ENCODE measurements around the gene PSMB2.
"Not testable (repeated sequence)": the region's sequence is repeated elsewhere in the genome, so short reads cannot be mapped to it uniquely, and the experiment has no call there.

The PSMB2 gene

DNA sequence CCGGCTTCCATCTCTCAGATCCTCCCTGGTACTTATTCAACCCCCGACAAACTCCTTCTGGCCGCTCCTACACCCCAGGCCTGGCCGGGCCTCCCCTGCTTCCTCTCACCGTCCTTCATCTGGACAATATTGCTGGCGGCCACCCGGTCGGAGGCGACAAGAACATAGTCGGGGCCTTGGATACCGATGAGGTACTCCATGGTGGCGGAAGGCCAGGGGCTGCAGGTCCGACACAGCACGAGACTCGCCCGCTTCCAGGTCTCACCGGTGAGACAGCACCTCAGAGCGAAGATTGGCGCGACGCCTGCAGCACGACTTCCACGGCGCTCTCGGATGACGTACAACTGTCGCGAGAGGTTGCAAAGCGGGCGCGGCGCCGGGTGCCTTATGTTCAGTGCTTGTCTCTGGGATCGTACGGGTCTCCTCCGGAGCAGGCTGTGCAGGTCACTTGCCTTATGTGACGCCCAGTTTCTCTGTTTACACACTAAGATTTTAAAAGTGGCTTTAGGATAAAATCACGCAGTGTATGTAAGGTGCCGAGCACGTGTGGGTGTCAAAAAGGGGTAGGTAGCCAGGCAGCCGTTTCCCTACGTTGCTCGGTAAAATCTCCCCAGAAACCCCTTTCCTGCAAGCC is at the start of gene PSMB2:
TSS of gene PSMB2 (minus strand) at position 294 of the 634 bp plus-strand sequence. CDS start at position 200, 94 bp downstream.
- H3K4me1 ChIP-seq (ENCODE audit: control insufficient read depth, insufficient read depth, low read length, unreplicated experiment): peaks cover 19% of the 10 kb centered on the region
- peak within 1 kb of the TSS; percentile 99 for H3K4me3 ChIP-seq (ENCODE audit: low read depth, low read length)
- H3K79me2 ChIP-seq (ENCODE audit: control insufficient read depth, insufficient read depth, low read length, unreplicated experiment): peaks cover 50% of the 10 kb centered on the region
- peak within 1 kb of the TSS; percentile 86 for H3K27ac ChIP-seq (ENCODE audit: low read depth, low read length)
- peaks cover 4% of the 10 kb centered on the region; the same call in 1 of the 2 replicates for H3K36me3 ChIP-seq (ENCODE audit: insufficient read depth, low read length)
- peak within 1 kb of the TSS; percentile 99 for H2AFZ ChIP-seq (ENCODE audit: low read length, unreplicated experiment)
- peaks cover 19% of the 10 kb centered on the region for H3K27me3 ChIP-seq (ENCODE audit: insufficient read depth, low read length)

DNA sequence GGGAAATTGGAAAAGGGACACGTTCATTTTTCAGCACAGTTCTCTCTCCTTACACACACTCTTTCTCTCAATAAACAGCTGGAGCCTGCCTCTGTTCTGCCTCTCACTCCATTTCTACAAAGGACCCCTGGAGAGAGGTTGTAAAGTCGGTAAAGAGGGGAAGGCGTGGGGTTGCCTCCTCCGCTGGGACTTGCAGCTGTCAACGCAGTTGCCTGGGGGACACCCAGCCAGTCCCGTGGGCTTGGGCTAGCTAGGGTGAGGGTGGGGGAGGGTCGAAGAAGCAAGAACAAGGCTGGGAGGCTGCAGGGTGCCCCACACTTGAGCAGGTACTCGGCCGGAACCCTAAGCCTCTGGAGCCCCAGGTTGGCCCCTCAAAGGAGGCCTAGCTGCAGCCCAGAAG is 49.8 kb upstream of the PSMB2 start:
- H3K36me3 ChIP-seq (ENCODE audit: insufficient read depth, low read length): no peaks in the 10 kb centered on the region
- no peak overlapping the region for H3K27ac ChIP-seq (ENCODE audit: low read depth, low read length)
- H3K79me2 ChIP-seq (ENCODE audit: control insufficient read depth, insufficient read depth, low read length, unreplicated experiment): no peaks in the 10 kb centered on the region
- H3K4me3 ChIP-seq (ENCODE audit: low read depth, low read length): no peak overlapping the region
- peaks cover 51% of the 10 kb centered on the region for H3K27me3 ChIP-seq (ENCODE audit: insufficient read depth, low read length)
- H2AFZ ChIP-seq (ENCODE audit: low read length, unreplicated experiment): no peak overlapping the region
- H3K4me1 ChIP-seq (ENCODE audit: control insufficient read depth, insufficient read depth, low read length, unreplicated experiment): no peaks in the 10 kb centered on the region

DNA sequence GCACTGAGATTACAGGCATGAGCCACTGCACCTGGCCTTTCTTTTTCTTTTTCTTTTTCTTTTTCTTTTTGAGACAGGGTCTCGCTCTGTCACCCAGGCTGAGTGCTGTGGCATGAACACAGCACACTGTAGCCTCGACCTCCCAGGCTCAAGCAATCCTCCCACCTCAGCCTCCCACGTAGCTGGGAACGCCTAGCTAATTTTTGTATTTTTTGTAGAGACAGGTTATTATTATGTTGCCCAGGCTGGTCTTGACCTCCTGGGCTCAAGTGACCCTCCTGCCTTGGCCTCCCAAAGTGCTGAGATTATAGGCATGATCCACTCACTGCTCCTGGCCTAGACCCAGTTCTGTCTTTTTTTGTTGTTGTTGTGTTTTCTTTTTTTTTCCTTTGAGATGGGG is 48.8 kb upstream of the PSMB2 start:
- H3K27ac ChIP-seq (ENCODE audit: low read depth, low read length): not testable (repeated sequence)

DNA sequence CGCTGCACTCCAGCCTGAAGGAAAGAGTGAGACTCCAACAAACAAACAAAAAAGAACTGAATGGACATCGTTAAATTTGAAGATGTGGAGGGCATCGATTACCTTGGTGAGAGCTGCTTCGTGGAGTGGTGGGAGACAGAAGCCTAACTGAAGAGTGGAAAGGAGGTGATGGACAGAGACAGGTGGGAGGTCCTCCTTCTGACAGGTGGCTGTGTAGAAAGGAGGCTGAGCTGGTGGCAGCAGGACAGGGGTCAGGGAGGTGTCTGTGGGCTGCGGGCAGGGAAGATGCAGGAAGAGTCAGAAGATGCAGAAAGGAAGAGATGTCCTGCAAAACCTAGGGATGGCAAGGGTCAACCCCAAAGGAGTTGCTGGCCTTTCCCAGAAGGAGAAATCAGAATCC is 46.8 kb upstream of the PSMB2 start:
- Histone ChIP-seq H3K36me3 (ENCODE audit: insufficient read depth, low read length) (no peaks in the 10 kb centered on the region), H3K4me1 (ENCODE audit: control insufficient read depth, insufficient read depth, low read length, unreplicated experiment) (no peaks in the 10 kb centered on the region), H3K79me2 (ENCODE audit: control insufficient read depth, insufficient read depth, low read length, unreplicated experiment) (no peaks in the 10 kb centered on the region), H3K4me3 (ENCODE audit: low read depth, low read length) (no peak overlapping the region), H2AFZ (ENCODE audit: low read length, unreplicated experiment) (no peak overlapping the region), H3K27me3 (ENCODE audit: insufficient read depth, low read length) (peaks cover 63% of the 10 kb centered on the region), H3K27ac (ENCODE audit: low read depth, low read length) (no peak overlapping the region)

More for the DNA sequence above, 48.8 kb upstream of the PSMB2 start:
- peaks cover 50% of the 10 kb centered on the region for H3K27me3 ChIP-seq (ENCODE audit: insufficient read depth, low read length)
- not testable (repeated sequence) for H3K36me3 ChIP-seq (ENCODE audit: insufficient read depth, low read length); H2AFZ ChIP-seq (ENCODE audit: low read length, unreplicated experiment); H3K4me3 ChIP-seq (ENCODE audit: low read depth, low read length); H3K4me1 ChIP-seq (ENCODE audit: control insufficient read depth, insufficient read depth, low read length, unreplicated experiment); H3K79me2 ChIP-seq (ENCODE audit: control insufficient read depth, insufficient read depth, low read length, unreplicated experiment)

DNA sequence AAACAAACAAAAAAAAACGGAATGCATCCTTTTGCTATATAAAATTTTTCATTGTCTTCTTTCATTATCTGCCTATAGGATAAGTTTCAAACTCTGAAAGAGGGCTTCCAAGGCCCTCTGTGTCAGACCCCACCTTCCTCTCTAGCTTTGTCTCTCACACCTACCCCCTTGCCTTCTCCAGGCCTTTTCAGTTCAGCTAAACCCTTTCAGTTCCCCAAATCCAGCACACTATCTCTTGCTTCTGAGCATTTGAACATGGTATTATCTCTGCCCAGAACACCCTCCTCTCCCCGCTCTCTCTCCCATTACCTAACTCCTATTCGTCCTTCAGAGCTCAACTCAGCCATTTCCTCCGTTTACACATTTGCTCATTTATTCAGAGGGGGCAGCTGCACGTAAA is 41.7 kb upstream of the PSMB2 start:
- Histone ChIP-seq H3K4me1 (ENCODE audit: control insufficient read depth, insufficient read depth, low read length, unreplicated experiment) (no peaks in the 10 kb centered on the region), H3K79me2 (ENCODE audit: control insufficient read depth, insufficient read depth, low read length, unreplicated experiment) (no peaks in the 10 kb centered on the region), H3K36me3 (ENCODE audit: insufficient read depth, low read length) (no peaks in the 10 kb centered on the region), H3K27ac (ENCODE audit: low read depth, low read length) (no peak overlapping the region), H3K27me3 (ENCODE audit: insufficient read depth, low read length) (peaks cover 55% of the 10 kb centered on the region), H3K4me3 (ENCODE audit: low read depth, low read length) (no peak overlapping the region), H2AFZ (ENCODE audit: low read length, unreplicated experiment) (no peak overlapping the region)

DNA sequence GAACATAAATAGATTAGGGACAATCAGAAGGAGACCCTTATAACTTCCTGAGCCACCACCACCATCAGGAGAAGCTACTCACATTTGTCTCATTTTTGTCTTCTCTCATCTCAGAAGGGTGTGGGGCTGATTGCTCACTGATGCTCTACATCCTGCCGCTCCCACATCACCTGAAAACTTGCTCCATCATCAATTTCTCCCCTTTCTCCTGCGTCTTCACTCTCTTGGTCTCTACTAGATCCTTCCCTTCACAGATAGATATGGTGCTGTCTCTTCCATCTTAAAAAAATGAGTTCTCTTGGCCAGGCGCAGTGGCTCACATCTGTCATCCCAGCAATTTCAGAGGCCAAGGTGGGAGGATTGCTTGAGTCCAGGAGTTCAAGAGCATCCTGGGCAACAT is 38.9 kb upstream of the PSMB2 start:
- Histone ChIP-seq H3K4me1 (ENCODE audit: control insufficient read depth, insufficient read depth, low read length, unreplicated experiment) (no peaks in the 10 kb centered on the region), H3K79me2 (ENCODE audit: control insufficient read depth, insufficient read depth, low read length, unreplicated experiment) (no peaks in the 10 kb centered on the region), H2AFZ (ENCODE audit: low read length, unreplicated experiment) (no peak overlapping the region)

DNA sequence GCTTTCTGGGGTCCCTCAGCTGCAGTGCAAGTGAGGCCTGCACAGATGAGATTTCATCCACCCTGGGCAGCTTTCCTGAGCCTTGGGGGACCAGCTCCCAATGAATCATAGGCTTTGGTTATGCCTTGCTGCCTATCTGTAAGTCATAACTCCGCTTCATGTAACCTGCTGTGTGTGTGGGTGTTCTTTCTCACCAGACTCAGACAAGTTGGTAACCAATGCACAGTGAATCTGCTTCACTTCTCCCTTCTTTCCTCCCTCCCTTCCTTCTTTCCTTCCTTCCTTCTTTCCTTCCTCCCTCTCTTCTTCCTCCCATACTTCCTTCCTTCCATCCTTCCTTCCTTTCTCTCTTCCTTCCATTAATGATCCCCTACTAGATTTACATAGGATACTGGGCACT is 34.4 kb upstream of the PSMB2 start:
- H3K27ac ChIP-seq (ENCODE audit: low read depth, low read length): no peak overlapping the region
- peaks cover 31% of the 10 kb centered on the region for H3K27me3 ChIP-seq (ENCODE audit: insufficient read depth, low read length)
- no peaks in the 10 kb centered on the region for H3K79me2 ChIP-seq (ENCODE audit: control insufficient read depth, insufficient read depth, low read length, unreplicated experiment)
- H2AFZ ChIP-seq (ENCODE audit: low read length, unreplicated experiment): no peak overlapping the region
- H3K4me3 ChIP-seq (ENCODE audit: low read depth, low read length): no peak overlapping the region
- H3K36me3 ChIP-seq (ENCODE audit: insufficient read depth, low read length): no peaks in the 10 kb centered on the region
- H3K4me1 ChIP-seq (ENCODE audit: control insufficient read depth, insufficient read depth, low read length, unreplicated experiment): no peaks in the 10 kb centered on the region

More for the DNA sequence above, 38.9 kb upstream of the PSMB2 start:
- peaks cover 49% of the 10 kb centered on the region for H3K27me3 ChIP-seq (ENCODE audit: insufficient read depth, low read length)
- no peaks in the 10 kb centered on the region for H3K36me3 ChIP-seq (ENCODE audit: insufficient read depth, low read length)
- H3K4me3 ChIP-seq (ENCODE audit: low read depth, low read length): no peak overlapping the region
- H3K27ac ChIP-seq (ENCODE audit: low read depth, low read length): no peak overlapping the region

DNA sequence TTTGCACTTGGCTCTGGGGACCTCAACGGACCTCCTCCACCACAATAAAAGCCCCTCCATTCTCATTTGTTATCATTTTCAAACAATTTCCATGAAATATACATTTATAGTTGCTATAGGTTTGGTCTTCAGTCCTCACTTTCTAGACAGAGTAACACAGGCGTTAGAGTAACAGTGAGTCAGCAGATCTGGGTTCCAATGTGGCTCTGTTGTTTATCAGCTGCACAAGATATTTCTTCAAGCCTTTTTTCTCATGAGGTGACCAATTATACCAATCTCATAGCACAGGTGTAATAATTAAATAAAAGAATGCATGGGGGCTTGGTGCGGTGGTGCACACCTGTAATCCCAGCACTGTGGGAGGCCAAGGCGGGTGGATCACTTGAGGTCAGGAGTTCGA is 32.8 kb upstream of the PSMB2 start:
- Histone ChIP-seq H3K27ac (ENCODE audit: low read depth, low read length) (no peak overlapping the region), H3K79me2 (ENCODE audit: control insufficient read depth, insufficient read depth, low read length, unreplicated experiment) (no peaks in the 10 kb centered on the region), H3K4me3 (ENCODE audit: low read depth, low read length) (no peak overlapping the region), H3K36me3 (ENCODE audit: insufficient read depth, low read length) (no peaks in the 10 kb centered on the region), H3K4me1 (ENCODE audit: control insufficient read depth, insufficient read depth, low read length, unreplicated experiment) (no peaks in the 10 kb centered on the region), H3K27me3 (ENCODE audit: insufficient read depth, low read length) (peaks cover 27% of the 10 kb centered on the region), H2AFZ (ENCODE audit: low read length, unreplicated experiment) (no peak overlapping the region)

DNA sequence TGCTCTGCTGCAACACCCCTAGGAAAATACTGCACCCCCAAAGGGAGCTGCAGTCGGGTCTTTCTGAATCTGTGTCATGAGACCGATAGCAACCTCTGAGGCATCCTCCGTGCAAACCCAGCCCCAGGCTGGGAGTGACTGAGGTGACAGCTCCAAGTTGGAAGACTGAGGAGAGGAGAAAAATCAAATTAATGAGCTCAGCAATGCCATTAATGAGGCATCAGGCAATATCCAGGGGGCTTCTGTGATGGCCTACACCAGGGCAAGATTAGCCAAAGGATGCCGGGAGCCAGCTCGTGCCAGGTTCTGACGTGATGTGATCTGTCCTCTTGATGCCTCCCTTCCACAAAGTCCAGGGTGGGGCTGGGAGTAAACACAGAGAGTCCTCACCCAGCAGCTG is 30.8 kb upstream of the PSMB2 start:
- peaks cover 31% of the 10 kb centered on the region for H3K27me3 ChIP-seq (ENCODE audit: insufficient read depth, low read length)
- H3K4me3 ChIP-seq (ENCODE audit: low read depth, low read length): no peak overlapping the region
- no peaks in the 10 kb centered on the region for H3K79me2 ChIP-seq (ENCODE audit: control insufficient read depth, insufficient read depth, low read length, unreplicated experiment)
- H3K27ac ChIP-seq (ENCODE audit: low read depth, low read length): no peak overlapping the region
- H3K36me3 ChIP-seq (ENCODE audit: insufficient read depth, low read length): no peaks in the 10 kb centered on the region
- H2AFZ ChIP-seq (ENCODE audit: low read length, unreplicated experiment): no peak overlapping the region
- no peaks in the 10 kb centered on the region for H3K4me1 ChIP-seq (ENCODE audit: control insufficient read depth, insufficient read depth, low read length, unreplicated experiment)

DNA sequence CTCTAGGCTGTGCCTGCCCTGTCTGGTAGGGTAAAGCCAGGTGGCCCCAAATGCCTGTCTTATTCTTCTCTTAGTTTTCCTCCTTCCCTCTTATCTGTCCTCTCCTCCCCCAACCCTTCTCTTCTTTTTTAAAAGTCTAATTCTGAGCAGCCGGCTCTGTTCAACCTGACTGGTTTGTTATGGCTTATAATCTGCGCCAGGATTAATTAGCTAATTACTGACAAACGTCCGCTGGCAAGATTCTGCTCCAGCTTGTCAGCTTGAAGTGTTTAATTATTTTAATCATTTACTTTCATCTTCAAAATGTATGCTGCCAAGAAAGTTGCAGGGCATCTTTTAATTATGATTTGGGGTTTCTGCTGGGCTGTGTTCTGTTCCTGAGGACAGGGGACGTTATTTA is 27.2 kb upstream of the PSMB2 start:
- H3K4me1 ChIP-seq (ENCODE audit: control insufficient read depth, insufficient read depth, low read length, unreplicated experiment): no peaks in the 10 kb centered on the region

DNA sequence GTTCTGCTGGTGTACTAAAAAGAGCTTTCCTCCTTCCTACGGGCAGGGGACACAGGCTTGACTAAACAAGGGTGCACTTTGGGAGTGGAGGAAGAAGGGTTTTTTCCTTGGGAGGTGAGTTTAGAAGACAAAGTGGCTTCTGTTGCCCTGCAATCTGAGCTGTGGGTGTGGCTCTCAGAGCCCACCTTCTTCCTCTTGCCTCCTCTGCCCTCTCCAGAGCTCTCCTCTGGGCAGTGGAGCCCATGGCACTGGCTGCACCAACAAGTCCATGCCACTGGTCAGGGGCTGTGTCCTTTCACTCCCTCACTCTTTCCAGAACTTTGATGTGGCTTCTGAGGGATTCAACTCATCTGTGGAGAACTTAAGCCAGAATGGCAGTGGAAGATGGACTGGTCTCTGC is 25.6 kb upstream of the PSMB2 start:
- H3K79me2 ChIP-seq (ENCODE audit: control insufficient read depth, insufficient read depth, low read length, unreplicated experiment): no peaks in the 10 kb centered on the region
- H3K4me3 ChIP-seq (ENCODE audit: low read depth, low read length): no peak overlapping the region
- no peak overlapping the region for H3K27ac ChIP-seq (ENCODE audit: low read depth, low read length)
- no peaks in the 10 kb centered on the region for H3K36me3 ChIP-seq (ENCODE audit: insufficient read depth, low read length)
- H2AFZ ChIP-seq (ENCODE audit: low read length, unreplicated experiment): no peak overlapping the region
- H3K4me1 ChIP-seq (ENCODE audit: control insufficient read depth, insufficient read depth, low read length, unreplicated experiment): no peaks in the 10 kb centered on the region
- H3K27me3 ChIP-seq (ENCODE audit: insufficient read depth, low read length): peaks cover 51% of the 10 kb centered on the region

More for the DNA sequence above, 27.2 kb upstream of the PSMB2 start:
- H3K4me3 ChIP-seq (ENCODE audit: low read depth, low read length): no peak overlapping the region
- no peaks in the 10 kb centered on the region for H3K79me2 ChIP-seq (ENCODE audit: control insufficient read depth, insufficient read depth, low read length, unreplicated experiment)
- no peak overlapping the region for H2AFZ ChIP-seq (ENCODE audit: low read length, unreplicated experiment)
- peaks cover 48% of the 10 kb centered on the region for H3K27me3 ChIP-seq (ENCODE audit: insufficient read depth, low read length)
- H3K36me3 ChIP-seq (ENCODE audit: insufficient read depth, low read length): no peaks in the 10 kb centered on the region
- no peak overlapping the region for H3K27ac ChIP-seq (ENCODE audit: low read depth, low read length)
